ENCODE results near the gene PLXNA1. TPM values are rescaled to one million over a fixed set of nuclear protein-coding genes. Genes with fewer than 3 reads are reported as not detected.

PLXNA1 gene
- total and polyA plus RNA-seq, 4 donors: 26.3 to 65.9 (median 45.0) TPM

- DNase-seq (ENCODE audit: low read depth in 4 of 6, low spot score in 6 of 6): peak in 1 of 6 donors; percentile 30
- no peaks in the 10 kb centered on the region for H3K27me3 ChIP-seq (ENCODE audit: control insufficient read depth, insufficient read depth, low read length)
- H3K36me3 ChIP-seq (ENCODE audit: control insufficient read depth, insufficient read depth, low read length): peaks cover 84% of the 10 kb centered on the region
- H3K4me3 ChIP-seq (ENCODE audit: low read depth, low read length): no peak overlapping the region
- H3K9me3 ChIP-seq (ENCODE audit: control insufficient read depth, insufficient read depth, low read length): no peaks in the 10 kb centered on the region
- H3K4me1 ChIP-seq (ENCODE audit: control insufficient read depth, insufficient read depth, low read length): peaks cover 58% of the 10 kb centered on the region
- WGBS (ENCODE audit: insufficient coverage): 53% methylated on average over 7 of the region's 10 CpGs
- H3K27ac ChIP-seq (ENCODE audit: low read depth, low read length): no peak overlapping the region
Observed at GRCh38 chr3:127013181-127013580, 30.3 kb downstream of the PLXNA1 start.

DNA sequence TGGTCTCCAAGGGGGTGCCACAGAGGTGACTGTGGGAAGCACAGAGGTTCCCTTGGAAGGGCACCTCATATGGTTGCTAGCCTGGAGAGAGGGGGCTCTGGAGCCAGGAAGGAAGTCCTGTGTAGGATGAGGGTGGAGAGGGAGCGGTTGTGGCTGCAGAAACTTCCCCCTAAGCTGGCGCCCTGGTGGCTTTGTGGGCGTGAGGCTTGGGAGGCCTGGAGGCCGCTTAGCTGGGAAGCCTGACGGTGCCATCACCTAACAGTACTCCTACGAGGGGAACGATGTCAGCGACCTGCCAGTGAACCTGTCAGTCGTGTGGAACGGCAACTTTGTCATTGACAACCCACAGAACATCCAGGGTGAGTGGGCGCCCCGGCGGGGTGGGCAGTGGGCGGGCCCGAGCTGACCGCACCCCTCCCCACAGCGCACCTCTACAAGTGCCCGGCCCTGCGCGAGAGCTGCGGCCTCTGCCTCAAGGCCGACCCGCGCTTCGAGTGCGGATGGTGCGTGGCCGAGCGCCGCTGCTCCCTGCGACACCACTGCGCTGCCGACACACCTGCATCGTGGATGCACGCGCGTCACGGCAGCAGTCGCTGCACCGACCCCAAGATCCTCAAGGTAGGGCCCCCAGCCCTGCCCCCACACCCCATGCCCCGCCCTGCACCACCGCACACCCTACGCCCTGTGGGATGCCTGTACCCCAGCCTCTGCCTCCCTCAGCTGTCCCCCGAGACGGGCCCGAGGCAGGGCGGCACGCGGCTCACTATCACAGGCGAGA lies 31.0 kb downstream of the PLXNA1 start:
- Histone ChIP-seq H3K4me3 (ENCODE audit: low read depth, low read length) (no peak overlapping the region), H3K27me3 (ENCODE audit: control insufficient read depth, insufficient read depth, low read length) (no peaks in the 10 kb centered on the region), H3K9me3 (ENCODE audit: control insufficient read depth, insufficient read depth, low read length) (no peaks in the 10 kb centered on the region), H3K27ac (ENCODE audit: low read depth, low read length) (no peak overlapping the region), H3K36me3 (ENCODE audit: control insufficient read depth, insufficient read depth, low read length) (peaks cover 91% of the 10 kb centered on the region), H3K4me1 (ENCODE audit: control insufficient read depth, insufficient read depth, low read length) (peaks cover 51% of the 10 kb centered on the region)
- 91% methylated on average over 38 of the region's 50 CpGs for WGBS (ENCODE audit: insufficient coverage)
- DNase-seq (ENCODE audit: low read depth in 4 of 6, low spot score in 6 of 6): no peak

GRCh38 chr3:127014536-127015281 lies 31.8 kb downstream of the PLXNA1 start:
- H3K36me3 ChIP-seq (ENCODE audit: control insufficient read depth, insufficient read depth, low read length): peaks cover 99% of the 10 kb centered on the region
- H3K27ac ChIP-seq (ENCODE audit: low read depth, low read length): no peak overlapping the region
- no peak overlapping the region for H3K4me3 ChIP-seq (ENCODE audit: low read depth, low read length)
- H3K9me3 ChIP-seq (ENCODE audit: control insufficient read depth, insufficient read depth, low read length): no peaks in the 10 kb centered on the region
- H3K4me1 ChIP-seq (ENCODE audit: control insufficient read depth, insufficient read depth, low read length): peaks cover 44% of the 10 kb centered on the region
- 73% methylated on average over 27 of the region's 35 CpGs for WGBS (ENCODE audit: insufficient coverage)
- H3K27me3 ChIP-seq (ENCODE audit: control insufficient read depth, insufficient read depth, low read length): no peaks in the 10 kb centered on the region
- DNase-seq (ENCODE audit: low read depth in 4 of 6, low spot score in 6 of 6): peak in 1 of 6 donors; percentile 18

- no peaks in the 10 kb centered on the region for H3K27me3 ChIP-seq (ENCODE audit: control insufficient read depth, insufficient read depth, low read length)
- peaks cover 100% of the 10 kb centered on the region for H3K36me3 ChIP-seq (ENCODE audit: control insufficient read depth, insufficient read depth, low read length)
- H3K27ac ChIP-seq (ENCODE audit: low read depth, low read length): no peak overlapping the region
- no peaks in the 10 kb centered on the region for H3K9me3 ChIP-seq (ENCODE audit: control insufficient read depth, insufficient read depth, low read length)
- peak in 5 of 6 donors; percentile 39 to 96 (median 70) for DNase-seq (ENCODE audit: low read depth in 4 of 6, low spot score in 6 of 6)
- H3K4me1 ChIP-seq (ENCODE audit: control insufficient read depth, insufficient read depth, low read length): peaks cover 43% of the 10 kb centered on the region
- no peak overlapping the region for H3K4me3 ChIP-seq (ENCODE audit: low read depth, low read length)
- WGBS (ENCODE audit: insufficient coverage): 42% methylated on average over 14 of the region's 17 CpGs
Observed at GRCh38 chr3:127015282-127016042, 32.5 kb downstream of the PLXNA1 start.

DNA sequence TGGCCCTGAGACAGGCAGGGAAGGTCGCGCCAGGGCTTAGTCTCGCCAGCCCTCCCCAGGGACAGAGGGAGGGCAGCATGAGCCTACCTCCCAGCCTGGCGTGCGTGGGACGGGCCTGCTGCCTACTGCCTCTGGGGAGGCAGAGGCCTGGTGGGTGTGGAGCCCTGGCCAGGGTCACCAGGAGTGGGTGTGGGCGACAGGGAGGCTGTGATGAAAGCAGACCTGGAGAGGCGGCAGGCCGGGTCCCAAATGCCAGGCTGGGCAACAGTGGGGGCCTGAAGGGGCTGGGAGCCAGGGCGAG lies 33.1 kb downstream of the PLXNA1 start:
- no peak overlapping the region for H3K27ac ChIP-seq (ENCODE audit: low read depth, low read length)
- no peak overlapping the region for H3K4me3 ChIP-seq (ENCODE audit: low read depth, low read length)
- peaks cover 100% of the 10 kb centered on the region for H3K36me3 ChIP-seq (ENCODE audit: control insufficient read depth, insufficient read depth, low read length)

DNA sequence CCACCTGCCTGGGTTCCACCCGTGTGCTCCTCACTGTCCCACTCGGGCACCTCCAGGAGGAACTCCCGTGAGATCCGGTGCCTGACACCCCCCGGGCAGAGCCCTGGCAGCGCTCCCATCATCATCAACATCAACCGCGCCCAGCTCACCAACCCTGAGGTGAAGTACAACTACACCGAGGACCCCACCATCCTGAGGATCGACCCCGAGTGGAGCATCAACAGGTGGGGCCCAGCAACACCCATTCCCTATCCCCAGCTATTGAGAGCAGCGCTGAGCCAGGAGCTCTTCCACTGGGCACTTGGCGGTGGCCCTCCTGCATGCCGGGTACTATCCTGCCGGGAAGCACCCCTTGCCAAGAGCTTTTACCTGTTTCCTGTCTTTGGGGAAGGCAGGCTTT lies 33.5 kb downstream of the PLXNA1 start:
- no peaks in the 10 kb centered on the region for H3K27me3 ChIP-seq (ENCODE audit: control insufficient read depth, insufficient read depth, low read length)
- H3K36me3 ChIP-seq (ENCODE audit: control insufficient read depth, insufficient read depth, low read length): peaks cover 100% of the 10 kb centered on the region
- no peak overlapping the region for H3K4me3 ChIP-seq (ENCODE audit: low read depth, low read length)
- no peak for DNase-seq (ENCODE audit: low read depth in 4 of 6, low spot score in 6 of 6)
- WGBS (ENCODE audit: insufficient coverage): 86% methylated on average over 15 of the region's 15 CpGs
- peaks cover 35% of the 10 kb centered on the region for H3K4me1 ChIP-seq (ENCODE audit: control insufficient read depth, insufficient read depth, low read length)
- H3K27ac ChIP-seq (ENCODE audit: low read depth, low read length): no peak overlapping the region
- H3K9me3 ChIP-seq (ENCODE audit: control insufficient read depth, insufficient read depth, low read length): no peaks in the 10 kb centered on the region

More for the DNA sequence above, 33.1 kb downstream of the PLXNA1 start:
- 93% methylated on average over 10 of the region's 10 CpGs for WGBS (ENCODE audit: insufficient coverage)
- no peak for DNase-seq (ENCODE audit: low read depth in 4 of 6, low spot score in 6 of 6)
- H3K27me3 ChIP-seq (ENCODE audit: control insufficient read depth, insufficient read depth, low read length): no peaks in the 10 kb centered on the region
- H3K9me3 ChIP-seq (ENCODE audit: control insufficient read depth, insufficient read depth, low read length): no peaks in the 10 kb centered on the region
- peaks cover 39% of the 10 kb centered on the region for H3K4me1 ChIP-seq (ENCODE audit: control insufficient read depth, insufficient read depth, low read length)

- Histone ChIP-seq H3K4me3 (ENCODE audit: low read depth, low read length) (no peak overlapping the region), H3K27me3 (ENCODE audit: control insufficient read depth, insufficient read depth, low read length) (no peaks in the 10 kb centered on the region), H3K4me1 (ENCODE audit: control insufficient read depth, insufficient read depth, low read length) (peaks cover 32% of the 10 kb centered on the region), H3K27ac (ENCODE audit: low read depth, low read length) (no peak overlapping the region), H3K9me3 (ENCODE audit: control insufficient read depth, insufficient read depth, low read length) (no peaks in the 10 kb centered on the region), H3K36me3 (ENCODE audit: control insufficient read depth, insufficient read depth, low read length) (peaks cover 100% of the 10 kb centered on the region)
- DNase-seq (ENCODE audit: low read depth in 4 of 6, low spot score in 6 of 6): no peak
- WGBS (ENCODE audit: insufficient coverage): 96% methylated on average over 16 of the region's 16 CpGs
Observed at GRCh38 chr3:127017229-127017628, 34.3 kb downstream of the PLXNA1 start.

DNA sequence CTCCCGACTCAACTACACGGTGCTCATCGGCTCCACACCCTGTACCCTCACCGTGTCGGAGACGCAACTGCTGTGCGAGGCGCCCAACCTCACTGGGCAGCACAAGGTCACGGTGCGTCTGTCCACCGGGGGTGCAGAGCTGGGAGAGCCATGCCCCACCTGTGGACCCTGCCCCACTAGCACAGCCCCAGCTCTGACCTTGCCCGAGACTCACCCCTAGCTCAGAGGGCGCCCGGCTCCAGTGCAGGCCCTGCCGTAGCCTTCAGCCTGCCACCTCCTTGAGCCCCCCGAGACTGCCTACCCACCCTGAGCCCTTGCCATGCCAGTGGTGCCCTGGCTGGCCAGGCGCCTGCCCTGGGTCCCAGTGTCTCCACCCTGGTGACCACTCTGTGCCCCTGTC lies 34.9 kb downstream of the PLXNA1 start:
- WGBS (ENCODE audit: insufficient coverage): 97% methylated on average over 17 of the region's 17 CpGs

GRCh38 chr3:127018306-127018828 lies 35.5 kb downstream of the PLXNA1 start:
- 97% methylated on average over 20 of the region's 20 CpGs for WGBS (ENCODE audit: insufficient coverage)
- Histone ChIP-seq H3K9me3 (ENCODE audit: control insufficient read depth, insufficient read depth, low read length) (no peaks in the 10 kb centered on the region), H3K27me3 (ENCODE audit: control insufficient read depth, insufficient read depth, low read length) (no peaks in the 10 kb centered on the region), H3K4me3 (ENCODE audit: low read depth, low read length) (no peak overlapping the region), H3K36me3 (ENCODE audit: control insufficient read depth, insufficient read depth, low read length) (peaks cover 100% of the 10 kb centered on the region), H3K27ac (ENCODE audit: low read depth, low read length) (no peak overlapping the region), H3K4me1 (ENCODE audit: control insufficient read depth, insufficient read depth, low read length) (peaks cover 24% of the 10 kb centered on the region)
- DNase-seq (ENCODE audit: low read depth in 4 of 6, low spot score in 6 of 6): no peak

More for the DNA sequence above, 34.9 kb downstream of the PLXNA1 start:
- no peak for DNase-seq (ENCODE audit: low read depth in 4 of 6, low spot score in 6 of 6)
- peaks cover 27% of the 10 kb centered on the region for H3K4me1 ChIP-seq (ENCODE audit: control insufficient read depth, insufficient read depth, low read length)
- H3K4me3 ChIP-seq (ENCODE audit: low read depth, low read length): no peak overlapping the region
- H3K27ac ChIP-seq (ENCODE audit: low read depth, low read length): no peak overlapping the region
- peaks cover 100% of the 10 kb centered on the region for H3K36me3 ChIP-seq (ENCODE audit: control insufficient read depth, insufficient read depth, low read length)
- no peaks in the 10 kb centered on the region for H3K9me3 ChIP-seq (ENCODE audit: control insufficient read depth, insufficient read depth, low read length)
- no peaks in the 10 kb centered on the region for H3K27me3 ChIP-seq (ENCODE audit: control insufficient read depth, insufficient read depth, low read length)
